Duodenal mucosa (tissue), 2 donors: Measurements from ENCODE around the gene ZFAND3.

ENCODE experiments used
- H3K27ac ChIP-seq: one replicate; pipeline ENCODE4 v1.7.0; 2013; ENCODE audit warnings: low read depth, low read length
- H3K27me3 ChIP-seq, 2 donors: one replicate each; pipeline ENCODE4 v1.7.0; 2013; ENCODE audit warnings: low read length in 2 of 2, control low read depth in 1 of 2; ENCODE audit not compliant: insufficient read depth in 2 of 2, control insufficient read depth in 1 of 2
- H3K36me3 ChIP-seq, 2 donors: one replicate each; pipeline ENCODE4 v1.7.0; 2013; ENCODE audit warnings: low read length in 2 of 2, control low read depth in 1 of 2; ENCODE audit not compliant: insufficient read depth in 2 of 2, control insufficient read depth in 1 of 2
- H3K4me1 ChIP-seq, 2 donors: one replicate each; pipeline ENCODE4 v1.7.0; 2013; ENCODE audit warnings: low read length in 2 of 2, control low read depth in 1 of 2; ENCODE audit not compliant: insufficient read depth in 2 of 2, control insufficient read depth in 1 of 2
- H3K4me3 ChIP-seq, 2 donors: one replicate each; pipeline ENCODE4 v1.7.0; 2013; ENCODE audit warnings: low read length in 2 of 2, low read depth in 1 of 2
- H3K9ac ChIP-seq, 2 donors: one replicate each; pipeline ENCODE4 v1.7.0; 2013; ENCODE audit warnings: low read length in 2 of 2, low read depth in 1 of 2
- H3K9me3 ChIP-seq, 2 donors: one replicate each; pipeline ENCODE4 v1.7.0; 2013; ENCODE audit warnings: low read length in 2 of 2, control low read depth in 1 of 2; ENCODE audit not compliant: control insufficient read depth in 1 of 2

Gene ZFAND3

GRCh38 chr6:38173909-38174308 lies 354.4 kb downstream of the ZFAND3 start:
- Histone ChIP-seq H3K27ac (no peak overlapping the region), H3K4me3 (peak overlapping the region; percentile 43), H3K9ac (no peak overlapping the region), H3K4me1 (peaks cover 63 to 71% of the 10 kb centered on the region in 2 donors), H3K9me3 (no peaks in the 10 kb centered on the region), H3K36me3 (no peaks in the 10 kb centered on the region), H3K27me3 (no peaks in the 10 kb centered on the region)

GRCh38 chr6:38174315-38174714 lies 354.8 kb downstream of the ZFAND3 start:
- no peak overlapping the region for H3K9ac ChIP-seq
- H3K36me3 ChIP-seq = no peaks in the 10 kb centered on the region
- no peak overlapping the region for H3K4me3 ChIP-seq
- H3K27me3 ChIP-seq = no peaks in the 10 kb centered on the region
- H3K9me3 ChIP-seq = no peaks in the 10 kb centered on the region
- no peak overlapping the region for H3K27ac ChIP-seq
- H3K4me1 ChIP-seq = peaks cover 63 to 68% of the 10 kb centered on the region in 2 donors

- Histone ChIP-seq H3K27ac (no peak overlapping the region), H3K4me3 (no peak overlapping the region), H3K27me3 (no peaks in the 10 kb centered on the region), H3K36me3 (no peaks in the 10 kb centered on the region), H3K4me1 (peaks cover 61 to 66% of the 10 kb centered on the region in 2 donors), H3K9ac (no peak overlapping the region), H3K9me3 (no peaks in the 10 kb centered on the region)
Observed at GRCh38 chr6:38174806-38175495, 355.4 kb downstream of the ZFAND3 start.

- Histone ChIP-seq H3K27ac (no peak overlapping the region), H3K36me3 (no peaks in the 10 kb centered on the region), H3K9ac (no peak overlapping the region), H3K9me3 (no peaks in the 10 kb centered on the region), H3K4me3 (no peak overlapping the region), H3K27me3 (no peaks in the 10 kb centered on the region), H3K4me1 (peaks cover 53 to 59% of the 10 kb centered on the region in 2 donors)
Observed at GRCh38 chr6:38175786-38176185, 356.3 kb downstream of the ZFAND3 start.

GRCh38 chr6:38176797-38177751 lies 357.5 kb downstream of the ZFAND3 start:
- Histone ChIP-seq H3K27ac (no peak overlapping the region), H3K9ac (no peak overlapping the region), H3K9me3 (no peaks in the 10 kb centered on the region), H3K4me1 (peaks cover 43 to 49% of the 10 kb centered on the region in 2 donors), H3K4me3 (peak overlapping the region in 1 of 2 donors; percentile 37), H3K27me3 (no peaks in the 10 kb centered on the region), H3K36me3 (no peaks in the 10 kb centered on the region)

- no peak overlapping the region for H3K4me3 ChIP-seq
- H3K9me3 ChIP-seq = no peaks in the 10 kb centered on the region
- H3K4me1 ChIP-seq = peaks cover 33 to 39% of the 10 kb centered on the region in 2 donors
- H3K36me3 ChIP-seq = no peaks in the 10 kb centered on the region
- H3K27ac ChIP-seq = no peak overlapping the region
- H3K9ac ChIP-seq = no peak overlapping the region
- H3K27me3 ChIP-seq = no peaks in the 10 kb centered on the region
Observed at GRCh38 chr6:38177882-38178583, 358.5 kb downstream of the ZFAND3 start.

- Histone ChIP-seq H3K27me3 (no peaks in the 10 kb centered on the region), H3K4me3 (no peak overlapping the region), H3K4me1 (peaks cover 28 to 34% of the 10 kb centered on the region in 2 donors), H3K27ac (no peak overlapping the region), H3K9ac (no peak overlapping the region), H3K36me3 (no peaks in the 10 kb centered on the region), H3K9me3 (no peaks in the 10 kb centered on the region)
Observed at GRCh38 chr6:38178584-38178886, 359.0 kb downstream of the ZFAND3 start.

GRCh38 chr6:38179300-38179699 lies 359.8 kb downstream of the ZFAND3 start:
- H3K9ac ChIP-seq = no peak overlapping the region
- peaks cover 20 to 27% of the 10 kb centered on the region in 2 donors for H3K4me1 ChIP-seq
- H3K27me3 ChIP-seq = no peaks in the 10 kb centered on the region
- no peak overlapping the region for H3K27ac ChIP-seq
- peaks cover 0 to 4% of the 10 kb centered on the region in 2 donors for H3K36me3 ChIP-seq
- H3K9me3 ChIP-seq = no peaks in the 10 kb centered on the region
- no peak overlapping the region for H3K4me3 ChIP-seq

GRCh38 chr6:38179794-38180430 lies 360.4 kb downstream of the ZFAND3 start:
- H3K4me1 ChIP-seq = peaks cover 14 to 20% of the 10 kb centered on the region in 2 donors
- no peak overlapping the region for H3K9ac ChIP-seq
- no peak overlapping the region for H3K4me3 ChIP-seq
- peaks cover 0 to 4% of the 10 kb centered on the region in 2 donors for H3K36me3 ChIP-seq
- no peak overlapping the region for H3K27ac ChIP-seq
- H3K9me3 ChIP-seq = no peaks in the 10 kb centered on the region
- no peaks in the 10 kb centered on the region for H3K27me3 ChIP-seq
